ENCODE results near the gene DLX2. TPM values are rescaled to one million over a fixed set of nuclear protein-coding genes. Genes with fewer than 3 reads are reported as not detected.
"Not testable (repeated sequence)": the region's sequence is repeated elsewhere in the genome, so short reads cannot be mapped to it uniquely, and the experiment has no call there.

The DLX2 gene
- total and polyA plus RNA-seq, 2 donors from 2014 or later, result not detected

- H3K4me1 ChIP-seq (ENCODE audit: control insufficient read depth in 2 of 3, insufficient read depth in 2 of 3, low read depth in 1 of 3, low read length in 3 of 3), result no peaks in the 10 kb centered on the region
- no peaks in the 10 kb centered on the region for H3K9me3 ChIP-seq (ENCODE audit: control insufficient read depth in 2 of 3, insufficient read depth in 1 of 3, low read length in 3 of 3)
- H3K27me3 ChIP-seq (ENCODE audit: control insufficient read depth, insufficient read depth, low read length), result no peaks in the 10 kb centered on the region
- FAIRE-seq, result no peak
- H3K36me3 ChIP-seq (ENCODE audit: control insufficient read depth in 2 of 3, insufficient read depth in 3 of 3, low read length in 3 of 3), result no peaks in the 10 kb centered on the region
- no peak overlapping the region for H3K27ac ChIP-seq (ENCODE audit: low read depth in 2 of 2, low read length in 2 of 2)
- H3K4me3 ChIP-seq (ENCODE audit: low read length in 3 of 3), result no peak overlapping the region
- no peak for DNase-seq
- intact Hi-C loops (cut with DNase I), result no loop called here
- TF ChIP-seq, protein P1, sequence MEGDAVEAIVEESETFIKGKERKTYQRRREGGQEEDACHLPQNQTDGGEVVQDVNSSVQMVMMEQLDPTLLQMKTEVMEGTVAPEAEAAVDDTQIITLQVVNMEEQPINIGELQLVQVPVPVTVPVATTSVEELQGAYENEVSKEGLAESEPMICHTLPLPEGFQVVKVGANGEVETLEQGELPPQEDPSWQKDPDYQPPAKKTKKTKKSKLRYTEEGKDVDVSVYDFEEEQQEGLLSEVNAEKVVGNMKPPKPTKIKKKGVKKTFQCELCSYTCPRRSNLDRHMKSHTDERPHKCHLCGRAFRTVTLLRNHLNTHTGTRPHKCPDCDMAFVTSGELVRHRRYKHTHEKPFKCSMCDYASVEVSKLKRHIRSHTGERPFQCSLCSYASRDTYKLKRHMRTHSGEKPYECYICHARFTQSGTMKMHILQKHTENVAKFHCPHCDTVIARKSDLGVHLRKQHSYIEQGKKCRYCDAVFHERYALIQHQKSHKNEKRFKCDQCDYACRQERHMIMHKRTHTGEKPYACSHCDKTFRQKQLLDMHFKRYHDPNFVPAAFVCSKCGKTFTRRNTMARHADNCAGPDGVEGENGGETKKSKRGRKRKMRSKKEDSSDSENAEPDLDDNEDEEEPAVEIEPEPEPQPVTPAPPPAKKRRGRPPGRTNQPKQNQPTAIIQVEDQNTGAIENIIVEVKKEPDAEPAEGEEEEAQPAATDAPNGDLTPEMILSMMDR (IDR thresholded peaks at IDR 0.05; ENCODE audit: borderline replicate concordance, extremely low read depth, insufficient read depth), result no peak
- H3K9ac ChIP-seq (ENCODE audit: low read length in 3 of 3), result no peak overlapping the region
Measured at GRCh38 chr2:172065111-172065510, 37.6 kb downstream of the DLX2 start.

DNA sequence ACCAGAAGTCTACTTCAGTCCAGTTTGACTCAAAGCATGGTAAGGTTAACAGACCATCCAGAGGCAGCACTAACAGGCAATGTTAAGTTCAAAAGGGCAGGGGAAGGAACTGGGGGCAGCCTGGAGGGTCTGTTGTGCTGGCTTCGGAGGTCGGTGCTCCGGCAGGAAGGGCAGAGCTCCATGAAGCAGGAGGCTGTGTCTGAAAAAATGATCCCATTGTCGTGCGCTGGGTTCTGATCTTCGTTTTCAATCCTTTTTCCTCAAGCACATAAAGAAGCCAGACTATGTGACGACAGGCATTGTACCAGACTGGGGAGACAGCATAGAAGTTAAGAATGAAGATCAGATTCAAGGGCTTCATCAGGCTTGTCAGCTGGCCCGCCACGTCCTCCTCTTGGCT lies 39.3 kb downstream of the DLX2 start:
- FAIRE-seq (no peak), DNase-seq (no peak)
- intact Hi-C loops (cut with DNase I), result no loop called here
- no peak overlapping the region for H3K9ac ChIP-seq (ENCODE audit: low read length in 3 of 3)
- H3K4me1 ChIP-seq (ENCODE audit: control insufficient read depth in 2 of 3, insufficient read depth in 2 of 3, low read depth in 1 of 3, low read length in 3 of 3), result no peaks in the 10 kb centered on the region
- no peak overlapping the region for H3K4me3 ChIP-seq (ENCODE audit: low read length in 3 of 3)
- no peaks in the 10 kb centered on the region for H3K36me3 ChIP-seq (ENCODE audit: control insufficient read depth in 2 of 3, insufficient read depth in 3 of 3, low read length in 3 of 3)
- no peaks in the 10 kb centered on the region for H3K9me3 ChIP-seq (ENCODE audit: control insufficient read depth in 2 of 3, insufficient read depth in 1 of 3, low read length in 3 of 3)
- no peak overlapping the region for H3K27ac ChIP-seq (ENCODE audit: low read depth in 2 of 2, low read length in 2 of 2)
- no peaks in the 10 kb centered on the region for H3K27me3 ChIP-seq (ENCODE audit: control insufficient read depth, insufficient read depth, low read length)
- TF ChIP-seq, protein P1 (IDR thresholded peaks at IDR 0.05; ENCODE audit: borderline replicate concordance, extremely low read depth, insufficient read depth), result no peak

DNA sequence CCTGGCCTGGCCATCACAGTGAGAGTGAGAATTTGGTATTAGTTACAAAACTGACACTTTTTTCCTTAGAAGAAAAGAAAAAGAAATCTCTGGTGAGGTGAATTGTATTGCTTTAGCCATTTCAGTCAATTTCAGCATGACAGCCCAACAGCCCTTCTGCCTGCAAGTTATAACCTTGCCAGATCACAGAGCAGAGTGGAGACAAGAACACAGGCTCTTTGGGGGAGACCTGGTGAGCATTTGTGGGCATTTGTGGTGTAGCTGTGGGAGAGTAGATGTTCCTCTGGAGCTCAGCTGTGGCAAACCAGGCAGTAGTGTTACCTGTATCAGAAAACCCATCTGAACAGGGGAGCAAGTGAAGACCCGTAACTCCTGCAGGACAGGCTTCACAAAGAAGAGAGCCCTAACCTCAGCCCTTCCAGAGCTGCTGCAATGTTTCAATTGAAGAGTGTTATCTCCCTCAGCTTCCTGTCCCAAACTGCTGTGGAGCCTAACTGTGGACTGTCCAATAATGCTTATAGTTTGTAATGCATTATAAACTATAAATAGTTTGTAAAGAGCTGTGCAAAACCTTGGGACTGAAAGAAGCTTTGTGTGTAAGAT lies 40.2 kb downstream of the DLX2 start:
- no peak for FAIRE-seq
- TF ChIP-seq, protein P1 (IDR thresholded peaks at IDR 0.05; ENCODE audit: borderline replicate concordance, extremely low read depth, insufficient read depth), result no peak
- Histone ChIP-seq H3K9ac (ENCODE audit: low read length in 3 of 3) (no peak overlapping the region), H3K36me3 (ENCODE audit: control insufficient read depth in 2 of 3, insufficient read depth in 3 of 3, low read length in 3 of 3) (no peaks in the 10 kb centered on the region), H3K27me3 (ENCODE audit: control insufficient read depth, insufficient read depth, low read length) (no peaks in the 10 kb centered on the region), H3K27ac (ENCODE audit: low read depth in 2 of 2, low read length in 2 of 2) (no peak overlapping the region), H3K9me3 (ENCODE audit: control insufficient read depth in 2 of 3, insufficient read depth in 1 of 3, low read length in 3 of 3) (no peaks in the 10 kb centered on the region), H3K4me1 (ENCODE audit: control insufficient read depth in 2 of 3, insufficient read depth in 2 of 3, low read depth in 1 of 3, low read length in 3 of 3) (no peaks in the 10 kb centered on the region), H3K4me3 (ENCODE audit: low read length in 3 of 3) (no peak overlapping the region)
- DNase-seq, result no peak
- intact Hi-C loops (cut with DNase I), result no loop called here

DNA sequence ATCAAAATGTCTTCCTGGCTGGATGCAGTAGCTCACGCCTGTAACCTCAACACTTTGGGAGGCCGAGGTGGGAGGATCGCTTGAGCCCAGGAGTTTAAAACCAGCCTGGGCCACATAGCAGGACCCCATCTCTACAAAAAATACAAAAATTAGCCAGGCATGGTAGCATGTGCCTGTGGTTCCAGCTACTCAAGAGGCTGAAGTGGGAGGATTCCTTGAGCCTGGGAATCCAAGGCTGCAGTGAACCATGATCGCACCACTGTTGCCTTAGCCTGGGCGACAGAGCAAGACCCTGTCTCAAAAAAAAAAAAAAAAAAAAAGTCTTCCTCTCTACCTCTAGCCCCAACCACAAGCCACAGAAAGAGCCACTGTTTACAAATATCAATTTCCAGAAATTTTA lies 42.6 kb downstream of the DLX2 start:
- H3K27ac ChIP-seq (ENCODE audit: low read depth in 2 of 2, low read length in 2 of 2); intact Hi-C loops (cut with DNase I); FAIRE-seq; H3K36me3 ChIP-seq (ENCODE audit: control insufficient read depth in 2 of 3, insufficient read depth in 3 of 3, low read length in 3 of 3); H3K4me3 ChIP-seq (ENCODE audit: low read length in 3 of 3); H3K4me1 ChIP-seq (ENCODE audit: control insufficient read depth in 2 of 3, insufficient read depth in 2 of 3, low read depth in 1 of 3, low read length in 3 of 3); H3K9me3 ChIP-seq (ENCODE audit: control insufficient read depth in 2 of 3, insufficient read depth in 1 of 3, low read length in 3 of 3); H3K27me3 ChIP-seq (ENCODE audit: control insufficient read depth, insufficient read depth, low read length); H3K9ac ChIP-seq (ENCODE audit: low read length in 3 of 3); DNase-seq: not testable (repeated sequence)
